ENCODE data around the gene TH.

DNA sequence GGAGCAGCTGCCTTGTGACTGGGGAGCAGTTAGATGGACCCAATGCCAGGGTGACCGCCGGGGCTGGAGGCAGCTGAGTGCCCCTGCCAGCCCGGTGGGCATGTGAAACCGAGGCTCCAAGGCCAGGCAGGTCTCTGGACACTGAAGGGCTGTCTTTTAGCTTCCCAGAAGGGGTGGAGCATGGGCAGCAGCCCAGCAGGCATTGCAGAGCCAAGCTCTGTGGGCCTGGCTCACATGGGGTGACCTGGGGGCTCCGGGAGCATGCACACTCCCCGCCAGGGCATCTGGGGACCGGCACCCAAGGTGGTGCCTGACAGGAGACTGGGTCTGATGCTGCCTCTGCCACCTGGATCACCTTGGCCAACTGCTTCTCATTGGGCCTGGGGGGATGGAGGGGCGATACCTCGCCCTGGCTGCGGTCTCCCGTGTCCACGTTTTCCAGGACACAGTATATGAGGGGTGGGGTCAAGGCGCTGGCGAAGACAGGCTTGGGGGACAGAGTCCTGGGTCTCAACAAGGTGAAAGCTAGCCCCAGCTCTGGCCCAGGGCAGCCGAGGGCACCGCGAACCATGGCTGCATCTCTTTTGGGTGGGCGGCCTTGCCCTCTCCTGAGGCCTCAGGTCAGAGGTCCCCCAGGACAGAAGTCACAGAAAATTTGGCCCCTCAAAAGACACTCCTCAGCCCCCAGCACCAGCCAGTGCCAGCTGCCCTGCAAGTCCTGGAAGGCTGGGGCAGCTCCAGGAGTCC is 14.1 kb downstream of the TH start:
- TF ChIP-seq POLR2A (IDR thresholded peaks at IDR 0.05) (no peak), EP300 (IDR thresholded peaks at IDR 0.05) (no peak)

Data from upper lobe of left lung (tissue), 4 donors.